NCI-H2171 treated with DMSO at 0.1 percent for 48 hours (cell line): ENCODE results near the gene APOB.

Experiments
- DNase-seq: peaks from one replicate; lab custom pipeline; 2025; lab: John Stamatoyannopoulos, UW

Gene APOB

DNA sequence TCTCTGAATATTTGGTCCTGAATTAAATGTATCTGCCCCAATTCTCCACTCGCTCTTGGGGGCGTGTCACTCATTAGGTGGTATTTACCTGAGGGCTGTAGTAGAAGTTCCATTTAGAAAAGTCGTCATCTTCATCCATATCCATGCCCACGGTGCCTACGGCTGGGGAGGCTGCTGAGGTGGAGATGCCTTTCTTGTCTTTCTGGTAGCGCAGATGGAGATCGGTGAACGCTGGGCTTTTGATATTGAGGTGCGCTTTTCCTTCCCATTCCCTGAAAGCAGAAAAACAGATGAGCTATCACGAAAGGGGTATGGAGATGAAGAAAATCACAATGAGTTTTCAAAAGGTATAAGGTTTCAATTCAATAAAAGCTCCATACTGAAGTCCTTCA is 39.7 kb downstream of the APOB start:
- no peak for DNase-seq

DNA sequence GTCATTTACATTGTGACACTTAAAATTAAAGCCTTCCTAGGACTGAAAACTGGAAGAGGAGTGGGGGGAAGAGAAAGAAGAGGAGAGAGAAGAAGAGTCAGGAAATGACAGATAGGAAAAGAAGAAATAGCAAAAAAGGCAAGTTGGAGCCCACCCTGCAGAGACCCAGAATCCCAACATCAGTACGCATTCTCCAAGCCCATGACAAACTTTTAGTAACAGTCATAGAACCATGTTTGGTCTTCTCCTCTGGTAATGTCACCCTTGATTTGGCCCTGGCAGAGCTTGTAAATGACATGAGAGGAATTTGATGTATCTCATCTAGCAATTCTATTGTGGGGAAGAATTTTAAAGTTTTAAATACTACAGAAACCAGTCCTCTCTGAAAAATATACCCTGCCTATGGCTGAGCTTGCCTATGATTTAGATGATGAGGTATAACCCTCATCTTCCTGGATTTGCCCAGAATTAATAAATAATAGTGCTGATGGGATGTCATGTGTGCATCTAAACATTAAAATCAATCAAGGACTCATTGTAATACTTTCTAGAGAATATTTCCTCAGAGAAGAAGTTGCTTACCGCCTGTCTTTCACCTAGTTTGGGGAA is 40.2 kb downstream of the APOB start:
- no peak for DNase-seq

DNA sequence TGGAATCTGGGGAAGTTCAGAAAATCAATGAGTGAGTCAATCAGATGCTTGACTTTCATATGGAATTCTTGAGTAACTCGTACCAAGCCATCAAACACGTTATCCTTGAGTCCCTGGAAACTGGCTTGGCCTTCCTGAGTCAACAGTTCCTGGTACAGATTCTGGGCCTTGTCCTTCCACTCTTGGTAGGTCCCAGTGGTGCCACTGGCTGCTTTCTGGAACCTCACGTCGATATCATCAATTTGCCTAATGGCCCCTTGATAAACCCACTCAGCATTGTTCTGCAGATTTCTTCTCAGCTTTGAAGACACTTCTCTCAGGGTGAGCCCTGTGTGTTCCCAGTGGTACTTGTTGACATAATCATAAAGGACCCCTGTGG is 41.1 kb downstream of the APOB start:
- no peak for DNase-seq

DNA sequence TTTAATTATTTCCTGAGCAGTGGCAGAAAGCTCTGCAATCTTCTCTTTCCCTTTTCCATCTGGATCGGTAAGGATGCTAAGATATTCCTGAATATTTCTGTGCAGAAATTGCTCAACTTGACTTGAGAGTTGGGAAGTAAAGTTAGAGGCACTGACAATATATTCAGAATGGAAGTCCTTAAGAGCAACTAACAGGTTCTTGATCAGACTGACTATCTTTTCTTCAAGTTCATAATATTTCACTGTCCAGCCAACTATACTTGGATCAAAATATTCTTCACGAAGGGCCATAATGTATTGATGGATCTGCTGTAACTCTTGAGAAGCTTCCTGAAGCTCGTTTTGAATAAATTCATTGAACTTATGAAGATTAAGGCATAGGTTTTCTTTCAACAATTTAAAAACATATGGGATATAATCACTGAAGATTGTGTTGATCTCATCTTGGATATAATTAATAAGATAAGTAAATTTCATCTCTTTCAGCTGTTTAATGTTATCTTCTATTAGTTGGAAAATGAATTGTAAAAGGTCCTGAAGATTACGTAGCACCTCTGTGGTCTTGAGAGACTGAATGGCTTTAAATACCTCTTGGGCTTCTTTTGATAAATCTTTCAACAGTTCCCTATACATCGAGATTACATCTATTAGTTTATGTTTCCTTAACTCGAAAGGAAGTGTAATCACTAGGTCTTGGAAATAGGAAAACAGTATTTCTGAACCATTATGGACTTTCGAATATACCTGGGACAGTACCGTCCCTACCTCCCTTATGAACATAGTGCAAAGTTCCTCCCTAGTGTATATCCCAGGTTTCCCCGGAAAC is 41.7 kb downstream of the APOB start:
- no peak for DNase-seq

DNA sequence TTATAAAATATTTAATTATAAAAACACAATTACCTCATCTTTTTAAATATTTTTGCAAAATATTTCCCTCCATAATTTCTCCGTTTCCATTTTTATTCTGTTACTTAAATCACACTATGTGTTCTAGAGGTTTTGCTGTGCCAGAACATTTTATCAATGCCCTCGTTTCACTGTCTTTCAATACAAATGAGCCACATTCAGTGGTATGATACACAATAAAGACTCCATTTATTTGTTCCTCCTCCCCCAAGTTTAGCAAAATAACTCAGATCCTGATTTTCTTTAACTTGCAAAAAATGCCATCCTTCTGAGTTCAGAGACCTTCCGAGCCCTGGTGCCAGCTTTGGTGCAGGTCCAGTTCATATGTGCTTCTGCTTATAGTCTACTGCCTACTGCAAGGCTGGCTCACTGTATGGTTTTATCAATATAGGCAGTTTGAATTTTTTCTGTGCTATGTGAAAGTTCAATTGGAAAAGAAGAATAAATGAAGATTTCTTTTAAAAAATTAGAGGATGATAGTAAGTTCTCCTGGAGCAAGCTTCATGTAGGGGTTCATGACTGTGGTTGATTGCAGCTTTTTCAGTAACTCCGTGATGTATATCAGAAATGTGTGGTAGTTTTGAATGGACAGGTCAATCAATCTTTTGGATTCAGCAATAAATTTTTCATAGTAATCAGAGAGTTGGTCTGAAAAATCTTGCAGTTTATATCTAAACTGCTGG is 42.5 kb downstream of the APOB start:
- no peak for DNase-seq

DNA sequence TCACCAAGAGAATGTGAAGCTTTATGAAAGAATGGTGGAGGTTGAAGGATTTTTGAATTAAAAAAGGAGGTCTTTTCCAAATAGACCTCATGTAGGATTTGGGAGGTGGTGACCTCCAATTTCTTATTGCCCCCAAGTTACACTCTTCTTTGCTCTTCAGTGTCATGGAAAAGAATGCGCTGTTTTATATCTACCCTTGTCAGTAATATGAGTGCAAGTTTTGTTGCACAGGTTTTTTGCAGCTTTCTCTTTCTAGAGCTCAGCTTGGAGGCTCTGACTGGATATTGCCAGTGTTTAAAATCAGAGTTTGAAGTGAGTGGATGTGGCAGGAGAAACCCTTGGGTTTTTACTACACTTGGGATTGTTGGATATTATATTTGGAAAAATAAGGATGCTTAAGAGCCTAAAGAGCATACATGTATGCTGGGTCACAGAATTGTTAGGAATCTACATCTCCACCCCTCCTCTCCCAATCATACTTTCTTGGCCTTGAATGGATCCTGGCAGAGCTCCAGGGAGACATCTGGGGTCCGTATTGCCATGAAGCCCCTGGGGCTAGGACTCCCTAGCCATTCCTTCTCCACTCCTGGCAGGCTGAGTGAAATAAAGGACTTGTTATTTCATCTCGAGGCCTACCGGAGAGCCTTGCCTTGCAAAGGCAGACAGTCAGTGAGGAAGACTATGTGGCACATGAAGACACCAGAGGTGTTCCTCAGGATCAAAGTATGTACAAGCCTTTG is 43.8 kb downstream of the APOB start:
- no peak for DNase-seq

DNA sequence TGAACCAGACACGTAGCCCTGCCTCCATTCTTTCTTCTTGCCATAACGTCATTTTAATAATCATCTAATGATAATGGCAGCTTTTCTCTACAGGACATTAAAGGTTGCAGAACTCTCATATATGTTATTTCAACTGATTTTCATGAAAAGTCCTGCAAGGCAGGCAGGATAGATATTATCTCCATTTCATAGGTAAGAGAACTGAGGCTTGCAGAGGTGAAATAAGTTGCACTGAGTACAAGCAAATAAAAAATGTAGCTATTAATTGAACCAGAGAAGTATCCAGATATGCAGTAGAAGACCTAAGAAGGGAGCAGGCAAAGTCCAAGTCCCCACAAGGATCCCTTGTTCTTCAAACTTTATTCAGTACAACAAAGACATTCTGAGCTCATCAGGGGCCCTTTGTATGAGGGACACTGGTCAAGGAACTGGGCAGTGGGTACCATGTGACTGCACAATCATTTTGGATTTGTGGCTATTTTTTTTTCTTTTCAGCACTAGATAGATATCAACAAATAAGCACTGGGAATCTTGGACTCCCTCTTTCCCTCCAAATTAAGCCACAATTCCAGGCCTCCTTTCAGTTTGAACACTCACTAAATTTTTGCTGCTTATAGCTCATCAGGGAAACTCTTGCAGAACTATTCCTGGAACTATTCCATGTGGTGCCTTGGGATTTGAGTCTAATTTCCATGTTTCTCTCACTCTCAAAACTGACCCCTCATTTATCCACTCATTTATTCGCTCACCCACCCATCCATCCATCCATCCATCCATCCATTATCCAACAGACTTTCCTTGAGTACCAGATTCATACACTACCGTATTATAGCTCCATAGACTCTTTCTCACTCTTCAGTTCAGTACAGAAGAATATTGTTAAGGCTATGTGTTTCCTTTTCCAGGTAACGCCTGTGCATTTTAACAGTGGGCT is 44.6 kb downstream of the APOB start:
- no peak for DNase-seq

DNA sequence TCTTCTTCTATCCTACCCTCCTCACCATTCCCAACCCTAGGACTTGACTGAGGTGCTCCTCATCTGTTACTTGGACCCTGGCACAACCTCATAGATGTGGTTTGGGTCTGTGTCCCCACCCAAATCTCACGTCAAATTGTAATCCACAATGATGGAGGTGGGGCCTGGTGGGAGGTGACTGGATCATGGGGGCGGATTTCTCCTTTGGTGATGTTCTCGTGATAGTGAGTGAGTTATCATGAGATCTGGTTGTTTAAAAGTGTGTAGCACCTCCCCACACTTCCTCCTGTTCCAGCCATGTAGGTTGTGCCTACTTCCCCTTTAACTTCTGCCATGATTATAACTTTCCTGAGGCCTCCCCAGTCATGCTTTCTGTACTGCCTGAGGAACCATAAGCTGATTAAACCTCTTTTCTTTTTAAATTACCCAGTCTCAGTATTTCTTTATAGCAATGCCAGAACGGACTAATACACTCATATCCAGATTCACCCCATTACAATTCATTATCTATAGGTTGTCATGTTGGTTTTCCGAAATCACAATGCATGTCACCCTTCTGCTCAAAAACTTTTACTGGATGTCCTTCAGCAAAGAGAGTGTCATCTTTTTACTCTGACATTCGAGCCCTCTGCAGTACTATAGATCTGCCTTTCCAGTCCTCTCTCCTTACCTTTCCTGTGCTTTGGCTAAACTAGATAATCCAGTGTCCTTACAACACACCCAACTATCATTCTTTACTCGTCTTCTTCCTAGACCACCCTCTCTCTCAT is 45.7 kb downstream of the APOB start:
- no peak for DNase-seq

DNA sequence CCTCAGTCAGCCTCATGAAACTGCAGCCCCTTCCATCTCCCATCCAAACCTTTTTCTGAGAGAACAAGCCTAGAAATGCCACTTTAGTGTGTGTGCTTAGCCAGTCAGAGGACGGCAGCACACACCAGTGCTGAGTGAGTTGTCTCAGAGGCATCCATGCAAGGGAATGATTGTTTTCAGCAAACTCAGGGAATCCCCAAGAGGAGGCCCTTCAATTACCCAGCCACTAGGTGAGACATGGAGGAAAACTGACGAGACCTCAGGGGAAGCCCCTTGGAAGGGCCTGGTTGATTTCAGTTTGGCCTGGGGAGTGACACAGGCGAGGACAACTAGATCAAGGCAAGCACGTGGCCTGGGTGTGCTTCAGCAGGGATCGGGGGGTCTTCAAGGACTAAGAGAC is 49.7 kb downstream of the APOB start:
- DNase-seq, result no peak

DNA sequence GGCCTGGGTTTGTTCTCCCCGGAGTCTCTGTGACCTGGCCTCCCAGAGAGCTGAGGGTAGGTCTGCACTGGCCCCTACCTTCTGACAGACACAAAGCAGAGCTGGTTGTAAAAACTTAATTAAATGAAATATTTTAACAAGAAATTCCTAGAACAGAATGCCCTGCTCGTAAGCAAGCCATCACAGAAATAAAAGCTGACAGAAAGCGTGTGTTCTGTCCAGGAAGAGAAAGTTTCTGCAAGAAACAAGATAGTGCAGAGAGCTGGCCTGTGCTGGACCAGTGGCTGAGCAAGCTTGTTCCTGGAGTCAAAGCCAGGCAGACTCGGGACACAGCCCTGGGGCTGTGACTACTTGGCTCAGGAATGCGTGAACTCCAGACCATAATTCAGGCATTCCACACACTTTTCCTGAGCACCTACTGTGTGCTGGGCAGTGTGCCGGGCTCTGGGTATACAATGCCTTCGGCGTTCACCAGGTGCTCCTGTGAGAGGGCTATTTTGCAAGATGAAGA is 51.6 kb downstream of the APOB start:
- no peak for DNase-seq

DNA sequence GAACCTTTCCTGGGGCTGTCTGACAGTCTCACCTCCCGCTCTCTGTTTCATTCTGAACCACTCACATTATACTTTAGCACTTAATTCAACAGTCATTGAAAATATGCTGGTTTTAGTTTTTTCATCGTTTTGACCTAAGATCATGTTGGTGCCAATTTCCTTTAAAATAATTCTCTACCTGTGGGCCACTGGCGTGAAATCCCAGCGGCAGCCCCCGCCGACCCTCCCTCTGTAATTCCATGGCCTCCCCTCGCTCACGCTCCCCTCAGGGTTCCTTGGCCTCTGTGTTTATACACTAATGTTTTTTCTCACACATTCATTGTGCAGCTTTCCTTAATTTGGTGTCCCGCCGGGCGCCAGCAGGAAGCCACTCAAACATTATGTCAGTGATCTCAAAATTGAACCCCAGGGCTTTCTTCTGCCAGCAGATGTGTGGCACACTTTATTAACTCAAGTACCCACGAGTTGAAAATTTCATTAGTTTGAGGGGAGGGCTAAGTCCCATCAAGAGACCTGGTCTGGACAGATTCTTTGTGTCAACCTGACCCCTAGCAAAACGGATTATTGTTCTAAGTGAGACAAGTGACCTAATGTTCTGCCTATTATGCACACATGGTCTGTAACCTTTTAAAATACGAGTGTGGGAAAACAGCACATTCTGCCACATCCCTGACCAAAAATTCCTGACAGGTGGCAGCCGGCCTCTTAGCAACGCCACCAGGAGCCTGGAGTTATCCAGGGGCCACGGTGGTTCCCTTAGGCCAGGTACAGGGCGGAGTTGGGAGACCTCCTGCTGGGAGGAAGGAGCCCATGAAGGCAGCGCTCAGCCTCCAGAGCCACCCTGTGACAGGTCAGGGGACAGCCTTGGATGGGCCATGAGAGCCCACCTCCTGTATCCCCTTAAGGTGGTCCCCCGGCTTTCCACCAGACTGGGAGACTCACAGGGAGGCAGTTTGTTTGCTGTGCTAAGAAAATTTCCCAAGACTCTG is 53.1 kb downstream of the APOB start:
- peak; percentile 37 for DNase-seq

DNA sequence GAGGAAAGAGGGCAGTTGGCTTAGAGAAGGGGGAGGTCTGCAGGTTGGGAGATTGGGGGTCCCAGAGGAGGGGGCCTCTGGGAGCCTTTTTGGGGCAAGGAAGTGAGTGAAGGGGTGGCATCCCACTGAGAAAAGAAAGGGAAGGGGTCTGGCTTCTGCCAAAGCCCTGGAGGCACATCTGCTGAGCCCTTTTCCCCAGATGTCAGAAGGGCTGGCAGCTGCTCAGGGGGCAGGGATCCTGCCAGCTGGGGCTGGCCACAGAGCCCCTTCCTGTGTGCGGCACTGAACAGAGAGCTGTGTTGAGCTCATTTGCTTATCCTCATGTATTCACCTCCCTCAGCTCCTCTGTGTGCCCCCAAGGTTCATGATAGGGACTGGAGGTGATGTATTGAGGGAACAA is 54.5 kb downstream of the APOB start:
- DNase-seq, result no peak

DNA sequence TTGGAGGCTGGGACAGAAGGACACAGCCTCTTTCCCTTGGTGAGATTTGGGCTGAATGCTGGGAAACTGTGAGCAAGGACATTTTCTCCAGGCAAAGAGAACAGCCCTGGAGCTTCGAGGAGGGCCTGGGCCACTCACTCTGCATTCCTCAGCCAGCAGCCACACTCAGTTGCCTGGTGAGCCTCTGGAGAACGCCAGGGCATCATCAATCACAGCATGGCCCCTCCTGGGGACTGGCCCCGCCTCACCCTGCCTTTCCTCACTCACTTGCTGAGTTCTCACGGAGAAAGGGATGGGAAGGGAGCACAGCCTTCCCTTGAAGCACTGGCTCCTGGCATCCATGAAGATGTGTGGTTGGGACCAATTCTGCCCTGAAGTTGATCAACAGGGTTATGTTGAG is 55.0 kb downstream of the APOB start:
- no peak for DNase-seq

DNA sequence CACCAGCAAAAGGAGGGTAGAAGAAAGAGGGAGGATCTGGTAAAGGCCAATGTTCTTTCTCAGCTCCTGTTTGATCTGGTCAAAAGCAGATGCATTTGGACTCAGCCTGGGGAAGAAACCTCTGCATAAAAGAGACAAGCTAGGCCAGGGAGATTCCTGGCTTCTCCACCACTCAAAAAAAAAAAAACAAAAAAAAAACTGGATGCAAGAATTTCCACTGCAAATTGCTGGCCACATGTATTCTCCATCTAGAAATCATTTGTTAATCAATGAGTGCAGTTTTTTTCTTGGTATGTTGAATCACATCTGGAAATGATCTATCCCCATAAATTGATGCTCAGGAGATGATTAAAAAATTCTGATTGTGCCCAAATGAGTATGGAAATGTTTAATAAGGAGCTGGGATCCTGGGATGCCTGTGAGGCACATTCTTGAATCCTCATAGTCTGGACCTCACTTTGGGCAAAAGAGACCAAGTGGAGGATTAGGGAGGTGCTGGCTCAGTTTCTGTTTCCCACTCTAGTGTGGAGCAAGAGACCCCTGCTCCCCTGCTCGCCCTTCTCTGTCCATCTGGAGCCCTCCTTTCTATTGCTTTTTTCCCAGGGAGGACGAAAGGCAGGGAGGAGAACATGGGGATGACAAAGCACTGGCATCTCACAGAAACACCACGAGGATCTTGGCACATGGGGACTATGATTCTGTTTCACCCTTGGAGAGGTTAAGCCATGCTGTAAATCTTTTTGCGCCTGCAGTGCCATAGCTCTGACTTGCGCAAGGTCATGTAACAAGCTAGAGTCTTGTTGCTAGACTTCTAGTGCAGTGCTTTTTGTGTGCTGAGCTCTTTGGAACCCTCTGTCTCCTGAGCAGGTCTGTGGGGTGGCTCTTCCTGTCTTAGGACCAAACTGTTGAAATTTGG is 57.6 kb downstream of the APOB start:
- no peak for DNase-seq

DNA sequence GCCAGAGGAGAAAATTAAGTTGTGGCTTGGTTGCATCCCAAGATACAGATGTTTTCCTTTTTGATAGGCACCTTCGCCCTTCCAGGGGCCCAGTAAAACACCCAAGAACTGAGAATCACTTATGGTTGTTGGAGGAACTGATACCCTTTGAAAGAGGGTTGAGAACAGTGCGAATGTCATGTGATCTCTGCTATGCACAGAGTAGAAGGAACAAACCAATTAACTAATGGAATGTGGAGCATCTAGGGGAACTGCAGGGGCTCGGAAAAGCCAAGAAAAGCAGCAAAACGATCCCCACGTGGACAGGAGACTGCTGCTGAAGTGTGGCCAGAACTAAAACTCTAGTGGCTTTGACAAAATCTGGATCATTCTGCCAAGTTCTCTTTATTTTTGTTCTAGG is 58.8 kb downstream of the APOB start:
- DNase-seq, result no peak

DNA sequence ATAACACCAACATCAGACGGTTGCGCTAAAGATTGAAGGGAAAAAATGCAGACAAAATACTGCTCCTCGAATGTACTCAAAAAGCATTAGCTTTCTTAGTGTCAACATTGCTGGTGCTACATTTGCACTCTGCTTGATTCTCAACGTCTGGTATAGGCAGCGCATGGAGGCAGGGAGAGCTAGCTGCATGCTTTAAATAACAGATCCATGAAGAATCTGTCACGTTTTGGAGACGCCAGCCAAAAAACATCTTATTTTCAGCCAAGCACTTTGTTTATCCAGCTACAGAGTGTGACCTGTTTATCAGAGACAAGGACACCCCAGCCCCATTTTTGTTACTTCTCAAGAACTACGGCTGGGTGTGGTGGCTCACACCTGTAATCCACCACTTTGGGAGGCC is 59.5 kb downstream of the APOB start:
- DNase-seq, result no peak

DNA sequence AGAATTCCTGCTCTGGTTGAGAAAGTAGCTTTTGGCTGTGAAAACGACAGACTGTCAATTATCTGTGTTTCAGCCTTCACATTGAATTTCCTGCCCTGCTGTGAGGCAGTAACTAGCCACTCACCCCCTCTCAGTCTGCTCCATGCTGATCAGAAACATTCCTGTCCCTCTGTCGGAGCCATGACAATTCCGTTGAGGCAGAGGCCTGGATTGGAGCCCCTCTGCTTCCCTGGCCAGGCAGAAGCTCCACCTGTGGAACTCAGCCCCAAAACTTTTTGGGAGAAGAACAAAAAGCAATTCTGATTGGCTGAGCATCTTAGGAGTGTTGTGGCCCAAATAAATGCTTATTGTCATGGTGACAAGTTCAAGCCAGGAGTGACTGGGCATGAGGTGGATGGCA is 60.0 kb downstream of the APOB start:
- DNase-seq, result no peak

DNA sequence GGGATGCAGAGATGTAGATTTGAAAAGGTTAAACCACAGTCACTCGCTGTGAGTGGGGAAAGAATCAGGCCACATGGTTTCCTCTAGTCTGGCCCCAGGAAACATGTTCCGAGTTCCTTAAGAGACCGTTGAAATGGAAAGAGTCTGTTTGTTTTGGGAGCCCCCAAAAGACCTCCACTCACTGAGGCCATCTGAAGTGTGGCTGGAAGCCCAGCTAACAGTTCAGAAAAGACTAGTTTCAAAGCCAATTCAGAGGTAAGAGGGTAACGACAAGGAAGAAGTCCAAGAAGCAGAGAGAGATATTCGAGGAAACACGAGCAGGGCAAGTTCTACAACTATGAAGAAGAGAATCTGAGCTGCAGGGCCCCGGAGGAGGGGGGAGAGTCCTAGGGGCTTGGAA is 61.0 kb downstream of the APOB start:
- DNase-seq, result no peak
